GM18505 (cell line): ENCODE measurements around the gene ICA1.
"Not testable (repeated sequence)": the region's sequence is repeated elsewhere in the genome, so short reads cannot be mapped to it uniquely, and the experiment has no call there.

ENCODE experiments used
- ATAC-seq: cut with Tn5 transposase; IDR thresholded peaks from one replicate; pipeline ENCODE4 v1.9.1; 2021; ENCODE audit not compliant: unreplicated experiment
- POLR2A ChIP-seq: IDR thresholded peaks from 4 replicates; pipeline ENCODE4 v1.6.1; 2011; ENCODE audit warnings: borderline replicate concordance; ENCODE audit not compliant: insufficient read depth, insufficient read length; ENCODE audit errors: extremely low read depth

The ICA1 gene

GRCh38 chr7:8255680-8256655 is 6.0 kb downstream of the ICA1 start:
- no peak for TF ChIP-seq POLR2A
- no peak for ATAC-seq

GRCh38 chr7:8254667-8255066 is 7.3 kb downstream of the ICA1 start:
- no peak for TF ChIP-seq POLR2A
- no peak for ATAC-seq

GRCh38 chr7:8254215-8254614 is 7.8 kb downstream of the ICA1 start:
- no peak for ATAC-seq
- TF ChIP-seq POLR2A = no peak

- TF ChIP-seq POLR2A = no peak
- ATAC-seq = no peak
These were observed 10.8 kb downstream of the ICA1 start for GRCh38 chr7:8251195-8251594.

GRCh38 chr7:8250547-8250946 is 11.4 kb downstream of the ICA1 start:
- no peak for TF ChIP-seq POLR2A
- ATAC-seq = no peak

- ATAC-seq = no peak
- TF ChIP-seq POLR2A = no peak
These were observed 12.8 kb downstream of the ICA1 start for GRCh38 chr7:8249121-8249520.

GRCh38 chr7:8246020-8246419 is 15.9 kb downstream of the ICA1 start:
- no peak for ATAC-seq
- no peak for TF ChIP-seq POLR2A

GRCh38 chr7:8245032-8245431 is 16.9 kb downstream of the ICA1 start:
- ATAC-seq = not testable (repeated sequence)

- not testable (repeated sequence) for ATAC-seq
These were observed 18.9 kb downstream of the ICA1 start for GRCh38 chr7:8243059-8243458.

GRCh38 chr7:8239702-8240362 is 22.1 kb downstream of the ICA1 start:
- ATAC-seq = not testable (repeated sequence)

- ATAC-seq = no peak
- TF ChIP-seq POLR2A = no peak
These were observed 25.1 kb downstream of the ICA1 start for GRCh38 chr7:8236780-8237407.

- TF ChIP-seq POLR2A = no peak
- ATAC-seq = peak; percentile 55
These were observed 28.7 kb downstream of the ICA1 start for GRCh38 chr7:8232999-8233847.

GRCh38 chr7:8229927-8230326 is 32.0 kb downstream of the ICA1 start:
- no peak for TF ChIP-seq POLR2A
- no peak for ATAC-seq
